HG03159 (cell line): ENCODE measurements around the gene LRFN4.

ENCODE experiments used
- ATAC-seq: cut with Tn5 transposase; IDR thresholded peaks from one replicate; pipeline ENCODE4 v1.9.1; 2021; ENCODE audit warnings: mild to moderate bottlenecking, moderate library complexity; ENCODE audit not compliant: unreplicated experiment

The LRFN4 gene

DNA sequence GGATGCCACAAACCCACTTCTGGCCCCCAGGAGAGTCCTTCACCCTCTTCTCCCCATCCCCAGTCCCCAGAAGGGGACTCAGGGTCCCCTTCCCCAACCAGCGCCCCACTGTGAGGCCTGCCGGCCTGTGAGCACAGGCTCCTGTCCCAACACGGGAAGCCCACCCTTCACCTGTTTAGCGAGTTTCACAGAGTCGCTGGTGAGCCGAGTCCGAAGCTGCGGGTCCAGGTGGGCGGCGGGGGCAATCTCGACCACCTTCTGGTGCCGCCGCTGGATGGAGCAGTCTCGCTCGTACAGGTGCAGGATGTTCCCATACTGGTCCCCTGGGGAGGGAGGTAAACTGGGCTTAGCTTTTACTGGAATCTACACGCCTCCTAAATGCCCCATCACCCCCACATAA is 13.3 kb downstream of the LRFN4 start:
- no peak for ATAC-seq

DNA sequence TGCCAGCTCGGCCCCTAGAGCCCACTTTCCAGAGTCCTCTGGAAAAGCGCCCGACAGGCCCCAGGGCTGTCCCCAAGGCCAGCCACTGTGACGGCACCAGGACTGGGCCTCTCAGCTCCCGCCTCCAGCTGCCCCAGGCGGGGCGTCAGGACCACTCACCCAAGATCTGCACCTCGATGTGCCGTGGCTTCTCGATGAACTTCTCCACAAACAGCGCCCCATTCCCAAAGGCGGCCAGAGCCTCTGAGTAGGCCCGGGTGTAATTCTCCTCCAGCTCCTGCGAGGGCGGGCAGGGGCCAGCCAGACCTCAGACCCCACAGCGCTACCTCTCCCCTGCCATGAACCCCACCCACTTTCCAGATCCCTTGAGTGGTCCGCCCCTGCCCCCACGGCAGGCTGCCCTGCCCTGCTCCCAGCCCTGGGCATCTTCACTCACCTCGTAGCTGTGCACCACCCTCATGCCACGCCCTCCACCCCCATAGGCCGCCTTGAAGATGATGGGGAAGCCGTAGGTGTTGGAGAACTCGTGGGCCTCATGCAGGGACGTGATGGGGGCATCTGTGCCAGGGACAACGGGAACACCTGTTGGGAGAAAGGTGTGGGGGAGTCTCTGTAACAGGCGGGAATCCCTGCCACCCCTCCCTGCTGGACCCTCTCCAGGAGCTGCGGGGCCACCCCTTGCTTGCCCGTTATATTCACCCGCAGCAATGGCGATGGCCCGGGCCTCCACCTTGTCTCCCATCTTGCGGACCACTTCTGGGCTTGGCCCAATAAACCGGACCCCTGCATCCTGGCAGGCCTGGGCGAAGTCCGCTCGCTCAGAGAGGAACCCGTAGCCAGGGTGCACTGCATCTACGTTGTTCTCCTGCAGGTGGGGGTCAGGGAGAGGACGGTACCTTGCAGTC is 14.0 kb downstream of the LRFN4 start:
- ATAC-seq = no peak

DNA sequence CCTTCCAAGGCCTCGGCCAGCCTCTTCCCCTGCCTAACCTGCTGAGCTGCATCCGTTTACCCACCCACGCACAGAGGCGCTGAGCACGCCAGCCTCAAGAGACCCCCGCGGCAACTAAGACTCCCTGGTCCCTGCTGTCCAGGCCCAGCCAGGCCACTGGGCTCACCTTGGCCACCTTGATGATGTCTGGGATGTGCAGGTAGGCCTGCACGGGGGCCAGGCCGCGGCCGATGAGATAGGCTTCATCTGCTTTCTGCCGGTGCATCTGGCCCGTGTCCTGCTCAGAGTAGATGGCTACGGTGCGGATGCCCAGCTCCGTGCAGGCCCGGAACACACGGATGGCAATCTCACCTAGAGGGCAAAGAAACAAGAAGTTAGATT is 14.6 kb downstream of the LRFN4 start:
- ATAC-seq = no peak

DNA sequence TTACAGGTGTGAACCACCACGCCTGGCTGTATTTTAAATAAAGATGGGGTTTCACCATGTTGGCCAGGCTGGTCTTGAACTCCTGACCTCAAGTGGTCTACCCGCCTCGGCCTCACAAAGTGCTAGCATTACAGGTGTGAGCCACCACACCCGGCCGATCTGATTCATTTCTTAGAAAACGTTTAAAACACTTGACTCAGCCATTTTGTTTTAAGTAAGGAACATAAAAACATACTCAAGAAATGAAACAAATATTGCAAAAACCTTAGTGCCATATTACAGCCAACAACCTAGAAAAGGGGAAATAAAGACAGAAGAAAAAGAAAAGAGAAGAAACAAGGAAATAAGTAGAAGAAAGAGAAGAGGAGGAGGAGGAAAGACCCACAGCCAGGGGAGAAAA is 17.4 kb downstream of the LRFN4 start:
- ATAC-seq = no peak

DNA sequence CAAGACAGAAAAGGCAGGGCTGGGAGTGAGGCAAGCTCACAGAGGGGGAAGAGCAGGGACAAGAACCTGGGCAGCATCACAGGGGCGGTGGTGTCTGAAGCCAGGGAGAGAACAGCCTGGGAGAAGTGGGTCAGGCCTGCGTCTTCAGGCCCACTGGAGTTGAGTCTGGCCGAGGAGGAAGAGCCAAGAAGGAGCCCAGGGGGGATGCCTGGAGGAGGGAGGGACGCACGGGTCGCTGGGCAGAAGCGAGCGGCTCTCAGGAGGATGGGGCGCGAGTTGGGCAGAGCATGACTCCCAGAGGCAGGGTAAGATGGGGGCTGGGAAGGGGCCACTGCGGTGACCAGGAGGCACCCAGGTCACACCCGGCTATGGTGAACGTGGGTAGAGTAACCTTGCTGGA is 18.5 kb downstream of the LRFN4 start:
- ATAC-seq = no peak

DNA sequence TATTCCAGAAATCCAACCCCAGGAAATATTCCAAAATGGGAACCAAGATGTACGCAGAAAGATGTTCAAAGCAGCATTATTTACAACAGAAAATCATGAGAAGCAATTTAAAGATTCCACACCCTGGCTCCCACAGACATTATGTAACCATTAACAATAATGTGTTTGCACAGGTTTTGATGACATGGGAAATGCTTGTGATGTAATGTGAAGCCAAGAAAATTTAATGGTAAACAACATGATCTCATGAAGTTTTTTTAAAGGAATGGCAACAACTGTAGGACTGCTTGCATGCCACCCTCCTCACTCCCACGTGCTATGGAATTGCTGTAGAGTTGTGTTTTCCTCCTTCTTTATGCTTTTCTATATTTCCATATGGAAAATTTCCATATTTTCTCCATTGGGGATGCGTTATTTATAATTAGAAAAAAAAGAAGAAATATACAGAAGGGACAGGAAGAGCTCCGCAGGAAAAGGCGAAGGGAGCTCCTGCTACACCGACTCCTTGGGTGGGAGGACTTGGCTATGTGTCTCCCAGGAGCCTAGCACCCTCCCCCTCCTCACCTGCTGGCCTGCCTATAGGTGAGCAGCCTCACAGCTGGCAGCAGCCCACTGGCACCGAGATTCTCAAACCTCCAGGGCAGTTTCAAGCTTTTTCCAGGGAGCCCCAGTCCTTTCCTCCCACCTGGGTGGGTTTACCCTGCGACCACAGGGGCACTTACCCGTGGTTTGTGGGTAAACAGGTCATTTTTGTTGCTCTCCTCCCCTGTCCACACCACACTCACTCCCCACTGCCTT is 20.9 kb downstream of the LRFN4 start:
- ATAC-seq = no peak

DNA sequence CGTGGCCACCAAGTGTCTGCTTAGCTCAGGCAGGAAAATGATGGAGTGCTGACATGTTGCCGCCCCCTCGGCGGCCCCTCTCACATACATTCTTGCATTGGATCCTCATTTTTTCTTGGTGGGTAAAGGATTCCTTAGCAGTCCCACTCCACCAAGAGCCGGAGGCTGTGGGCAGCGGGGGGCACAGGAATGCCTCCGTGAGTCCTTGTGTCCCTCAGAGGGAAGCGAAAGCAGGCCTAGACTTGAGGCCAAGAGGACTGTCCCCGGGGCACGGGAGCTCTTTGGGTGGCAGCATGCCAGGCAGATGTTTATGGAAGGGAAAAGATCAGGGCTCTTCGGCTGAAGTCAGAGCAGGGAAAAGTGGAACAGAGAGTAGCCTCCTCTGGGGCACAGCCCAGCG is 21.6 kb downstream of the LRFN4 start:
- no peak for ATAC-seq

DNA sequence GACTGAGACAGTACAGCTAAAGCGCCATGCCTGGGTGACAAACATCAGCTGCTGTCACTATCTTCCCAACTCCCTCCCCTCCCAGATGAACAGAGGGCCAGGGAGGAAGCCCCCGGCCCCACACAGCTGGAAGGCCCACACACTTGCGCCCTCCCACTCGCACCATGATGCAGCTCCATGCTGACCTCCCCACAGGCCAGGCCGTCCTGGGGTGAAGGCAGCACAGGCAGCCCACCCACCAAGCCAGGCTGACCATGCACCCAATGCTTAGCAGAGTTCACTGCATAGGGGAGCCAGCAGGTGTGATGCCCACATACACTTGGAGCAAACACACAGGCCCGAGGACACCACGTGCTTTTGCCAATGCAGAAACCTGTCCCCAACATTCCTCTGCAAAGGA is 22.1 kb downstream of the LRFN4 start:
- no peak for ATAC-seq

DNA sequence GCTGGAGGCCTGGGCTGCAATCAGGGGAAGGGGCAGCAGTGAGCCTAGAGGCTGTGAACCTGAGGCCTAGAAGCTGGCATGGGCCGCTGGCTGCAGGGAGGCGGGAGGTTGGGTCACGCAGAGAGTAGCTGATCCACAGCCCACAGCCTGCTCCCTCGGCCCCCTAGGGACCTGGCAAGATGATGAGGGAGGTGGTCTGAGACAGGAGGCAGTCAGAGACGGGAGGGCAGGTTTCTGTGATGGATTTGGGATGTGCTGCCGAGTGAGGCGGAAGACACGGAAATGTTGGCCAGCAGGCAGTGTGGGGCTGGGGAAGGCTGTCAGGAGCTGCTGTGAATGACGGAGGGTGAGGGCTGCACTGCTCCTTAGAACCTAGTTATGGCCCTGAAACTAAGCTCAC is 22.7 kb downstream of the LRFN4 start:
- no peak for ATAC-seq

DNA sequence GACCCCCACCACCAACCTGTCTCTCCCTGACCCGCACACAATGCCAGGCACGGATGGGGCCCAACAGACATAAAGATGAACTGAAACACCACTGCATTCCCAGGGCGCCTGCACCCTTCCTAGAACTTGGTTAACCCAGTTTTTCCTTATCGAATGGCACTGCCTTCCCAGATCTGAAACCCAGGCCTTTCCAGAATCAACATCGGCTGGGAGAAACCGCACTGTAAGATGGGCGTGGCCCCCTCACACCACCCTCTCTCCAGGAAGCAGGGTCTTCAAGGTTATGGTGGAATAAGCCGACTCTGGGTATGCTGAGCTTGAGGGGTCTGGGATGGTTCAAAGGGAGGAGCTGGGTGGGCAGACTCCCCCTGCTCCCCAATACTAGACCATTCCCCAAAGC is 23.1 kb downstream of the LRFN4 start:
- ATAC-seq = no peak

DNA sequence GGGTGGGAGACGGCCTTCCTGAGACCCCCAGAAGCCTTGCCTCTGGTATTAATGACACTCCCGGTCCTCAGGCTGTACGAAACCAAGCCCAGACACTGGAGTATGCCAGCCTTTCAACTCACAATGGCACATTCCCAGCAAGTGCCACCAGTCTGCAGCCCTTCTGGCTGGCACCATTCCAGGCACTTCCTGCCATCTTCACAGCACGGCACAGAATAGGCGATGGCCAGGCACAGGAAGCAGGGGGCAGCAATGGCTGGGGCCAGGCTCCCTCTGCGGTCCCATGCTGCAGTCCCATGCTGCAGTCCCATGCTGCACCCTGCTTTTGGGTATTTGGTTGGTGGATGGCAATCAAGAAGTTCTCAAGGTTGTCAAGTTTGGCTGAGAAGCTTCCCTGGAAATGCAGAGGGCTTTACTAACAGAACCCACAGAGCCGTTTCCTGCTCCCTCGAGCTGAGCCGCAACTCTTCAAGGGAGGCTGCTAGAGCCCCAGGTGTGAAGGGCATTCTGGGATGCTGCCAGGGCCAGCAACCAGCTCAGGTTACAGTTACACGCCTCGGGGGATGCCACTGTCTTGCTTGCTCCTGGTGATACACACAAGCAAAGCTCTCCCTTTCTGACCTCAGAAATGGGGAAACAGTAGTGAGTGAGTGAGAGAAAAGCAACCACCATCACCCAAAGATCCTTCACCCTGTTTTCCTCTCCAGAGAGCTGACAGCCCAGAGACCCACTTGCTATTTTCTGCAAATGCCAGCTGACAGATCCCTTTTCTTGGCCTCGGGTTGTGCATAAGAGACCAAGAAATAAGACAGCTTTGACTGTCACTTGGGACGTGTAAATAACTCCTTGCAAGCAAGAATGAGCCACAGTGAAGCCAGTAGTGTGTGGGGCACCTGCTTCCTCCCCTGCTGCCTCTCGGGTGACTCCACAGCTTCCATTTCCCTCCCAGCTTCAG is 23.9 kb downstream of the LRFN4 start:
- ATAC-seq = no peak

DNA sequence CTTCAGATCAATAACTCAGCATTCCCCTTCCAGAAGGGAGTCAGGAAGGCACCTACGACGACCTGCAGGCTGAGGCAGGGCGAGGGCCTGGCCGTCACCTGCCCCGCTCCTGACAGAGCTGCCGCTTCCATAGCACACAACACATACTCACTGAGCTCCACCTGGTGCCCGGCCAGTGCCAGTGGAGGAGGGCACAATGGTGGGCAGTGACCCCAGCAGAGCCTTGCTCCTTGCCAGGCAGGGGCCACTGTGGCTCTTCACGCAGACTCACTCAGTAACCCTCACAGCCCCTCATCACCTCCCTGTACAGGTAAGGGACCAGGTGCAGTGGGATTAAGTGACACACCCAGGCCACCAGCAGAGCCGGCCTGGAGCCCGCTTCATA is 24.6 kb downstream of the LRFN4 start:
- ATAC-seq = no peak

DNA sequence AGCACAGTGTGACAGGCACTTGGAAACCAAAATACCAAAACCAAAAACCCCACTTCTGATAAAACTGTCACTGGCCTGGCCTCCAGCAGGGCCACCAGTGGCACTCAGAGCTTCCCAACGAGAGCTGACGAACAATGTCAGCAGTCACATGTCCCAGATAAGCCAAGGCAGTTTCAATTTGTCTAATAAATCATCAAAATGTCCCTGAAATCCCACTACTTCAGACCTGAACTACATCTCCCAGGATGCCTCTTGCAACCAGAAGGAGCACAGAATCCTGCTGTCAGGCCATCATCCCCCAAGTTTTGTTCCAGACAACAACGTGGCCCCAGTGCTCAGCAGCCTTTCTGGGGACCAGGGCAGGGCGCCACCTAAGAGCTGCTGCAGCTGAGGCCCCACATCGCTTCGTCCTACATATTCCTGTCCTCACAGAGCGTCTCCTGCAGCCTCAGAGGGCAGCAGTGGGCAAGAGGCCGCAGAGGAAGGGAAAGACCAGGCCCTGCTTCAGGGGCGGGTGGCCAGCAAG is 25.1 kb downstream of the LRFN4 start:
- no peak for ATAC-seq

DNA sequence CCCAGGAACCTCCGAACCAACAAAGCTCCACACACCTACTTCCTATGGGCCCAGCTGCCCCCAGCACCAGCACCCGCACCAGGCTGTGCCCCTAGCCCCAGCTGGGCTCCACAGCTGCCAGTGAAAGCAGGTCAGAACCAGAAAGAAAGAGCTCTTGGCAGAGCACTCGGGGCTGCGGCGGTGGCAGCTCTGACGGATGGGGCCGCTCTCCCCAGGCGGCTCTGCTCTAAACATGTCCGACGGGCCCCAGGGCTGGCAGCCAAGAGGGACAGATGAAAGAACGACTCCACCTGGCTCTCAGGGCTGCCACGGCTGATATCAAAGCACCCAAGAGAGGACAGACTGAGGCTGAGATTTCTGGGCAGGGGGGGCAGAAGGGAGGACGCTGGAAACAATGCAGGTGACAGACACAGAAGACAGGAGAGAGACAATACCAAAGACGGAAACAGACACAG is 25.7 kb downstream of the LRFN4 start:
- ATAC-seq = no peak

DNA sequence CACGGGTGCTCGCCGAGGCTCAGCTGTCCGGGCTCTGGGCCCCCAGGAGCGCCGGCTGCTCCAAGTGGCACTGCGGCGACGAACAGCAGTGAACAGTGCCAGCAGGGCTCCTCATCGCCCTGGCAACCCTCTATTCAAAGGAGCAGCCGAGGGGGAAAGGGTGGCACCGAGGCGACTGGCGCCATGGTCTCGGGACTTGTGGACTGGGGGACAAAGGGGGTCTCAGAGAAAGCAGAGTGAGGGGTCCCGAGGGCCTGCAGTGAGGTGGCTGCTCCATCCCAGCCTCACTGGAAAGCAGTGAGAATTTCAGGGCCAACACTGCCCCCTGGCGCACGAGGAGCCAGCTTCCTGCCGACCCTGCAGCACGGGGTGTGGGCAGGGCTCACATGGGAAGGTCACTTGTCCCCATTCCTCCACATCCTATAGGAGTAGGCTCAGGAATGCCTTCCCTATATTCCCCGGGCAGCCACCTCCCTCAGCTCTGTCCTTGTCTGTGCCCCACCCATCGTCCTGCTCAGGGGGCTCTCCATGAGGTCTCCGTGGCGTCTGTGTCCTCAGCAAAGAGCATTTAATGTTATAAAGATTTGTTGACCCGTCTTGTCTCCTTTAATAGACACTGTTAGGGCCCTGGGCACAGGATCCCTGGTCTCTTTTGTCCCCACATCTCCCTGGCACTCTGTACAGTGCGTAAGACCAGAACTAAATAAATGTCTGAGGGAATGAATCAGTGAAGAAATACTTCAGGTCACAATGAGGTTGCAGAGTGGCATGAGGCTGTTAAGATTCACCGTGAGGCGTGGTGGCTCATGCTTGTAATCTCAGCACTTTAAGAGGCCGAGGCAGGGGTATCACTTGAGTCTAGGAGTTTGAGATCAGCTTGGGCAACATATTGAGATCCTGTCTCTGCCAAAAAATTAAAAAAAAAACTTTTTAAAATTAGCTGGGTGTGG is 26.4 kb downstream of the LRFN4 start:
- ATAC-seq = no peak

DNA sequence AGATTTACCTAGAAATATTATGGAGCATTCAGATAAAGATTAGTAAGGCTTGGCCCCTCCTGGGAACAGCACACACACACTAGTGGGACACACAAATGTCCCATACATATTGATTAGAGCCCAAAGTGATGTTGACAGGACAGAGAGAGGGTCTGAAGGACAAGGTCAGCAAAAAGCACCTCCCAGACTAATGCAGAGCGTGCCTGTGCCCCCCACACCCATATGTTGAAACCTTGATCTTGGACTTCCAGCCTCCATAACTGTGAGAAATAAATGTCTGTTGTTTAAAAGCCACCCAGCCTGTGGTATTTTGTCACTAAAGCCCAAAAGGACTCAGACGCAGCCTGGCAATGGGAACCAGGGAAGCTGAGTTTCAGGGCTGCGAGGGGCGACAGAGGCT is 27.6 kb downstream of the LRFN4 start:
- ATAC-seq = no peak

DNA sequence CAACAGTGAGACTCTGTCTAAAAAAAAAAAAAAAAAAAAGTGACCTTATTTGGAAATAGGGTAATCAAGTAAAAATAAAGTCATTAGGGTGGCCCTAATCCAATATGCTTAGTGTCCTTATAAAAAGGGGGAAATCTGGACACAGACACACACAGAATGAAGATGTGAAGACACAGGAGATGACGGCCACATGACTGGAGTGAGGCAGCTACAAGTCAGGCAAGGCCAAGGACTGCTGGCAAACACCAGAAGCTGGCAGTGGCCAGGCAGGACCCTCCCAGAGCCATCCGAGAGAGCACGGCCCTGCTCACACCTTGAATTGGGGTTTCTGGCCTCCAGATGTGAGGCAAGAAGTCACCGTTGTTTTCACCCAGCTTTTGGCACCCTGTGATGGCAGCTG is 28.6 kb downstream of the LRFN4 start:
- ATAC-seq = no peak

DNA sequence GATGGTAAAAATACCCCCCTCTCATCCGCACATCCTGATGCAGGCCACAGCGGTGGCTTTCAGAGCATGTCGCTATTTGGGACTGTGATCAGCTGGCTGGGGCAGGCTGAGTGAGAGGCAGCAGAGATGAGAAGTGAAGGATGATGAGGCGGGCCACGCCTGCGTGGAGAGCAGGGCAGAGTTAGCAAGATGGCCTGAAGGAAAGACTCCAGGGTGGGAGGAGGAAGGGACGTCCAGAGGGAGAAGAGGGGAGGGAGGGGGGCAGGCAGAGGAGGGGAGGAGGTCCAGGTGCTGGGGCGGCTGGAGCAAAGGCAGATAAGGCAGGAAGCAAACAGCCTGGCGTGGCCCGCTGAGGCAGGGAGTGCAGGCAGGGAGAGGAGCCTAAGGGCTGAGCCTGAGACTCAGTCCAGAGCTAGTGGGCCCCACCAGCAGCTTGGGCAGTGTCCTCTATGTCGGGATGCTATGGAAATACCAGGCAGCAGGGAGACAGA is 29.1 kb downstream of the LRFN4 start:
- ATAC-seq = no peak

DNA sequence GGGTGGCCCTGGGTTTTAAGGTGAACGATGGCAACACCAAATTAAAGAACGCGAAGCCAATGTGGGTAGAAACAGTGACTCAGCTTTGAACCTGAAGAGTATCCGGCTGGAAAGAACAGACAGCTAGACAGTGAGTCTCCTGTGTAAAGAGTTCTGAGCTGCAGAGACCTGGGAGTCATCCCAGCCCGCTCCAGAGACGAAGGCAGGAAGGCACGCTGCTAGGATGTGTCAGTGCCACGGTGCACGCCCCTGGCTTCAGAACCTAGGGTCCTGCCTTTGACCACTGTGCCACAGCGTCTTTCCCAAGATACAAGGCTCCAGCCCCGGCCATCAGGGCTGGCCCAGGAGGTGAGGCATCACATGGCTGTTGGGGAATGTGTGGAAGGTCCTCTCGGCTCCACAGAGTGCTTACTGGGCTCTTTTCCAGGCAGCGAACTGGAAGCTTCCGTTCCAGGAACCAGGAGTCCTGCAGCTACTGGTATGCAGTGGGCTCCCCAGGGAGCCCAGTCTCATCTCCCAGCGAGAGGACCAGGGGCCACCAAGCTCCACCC is 29.9 kb downstream of the LRFN4 start:
- no peak for ATAC-seq
